ENCODE data around the gene GRIK5.

GRIK5 gene

GRCh38 chr19:42093926-42094325, 23.9 kb upstream of the GRIK5 start:
- DNase-seq (ENCODE audit: low spot score), result no peak

- DNase-seq (ENCODE audit: low spot score), result no peak
Measured at GRCh38 chr19:42093505-42093904, 23.5 kb upstream of the GRIK5 start.

GRCh38 chr19:42092350-42092749, 22.3 kb upstream of the GRIK5 start:
- DNase-seq (ENCODE audit: low spot score), result peak; percentile 44

GRCh38 chr19:42091742-42092141, 21.7 kb upstream of the GRIK5 start:
- DNase-seq (ENCODE audit: low spot score), result peak; percentile 33

GRCh38 chr19:42091300-42091699, 21.3 kb upstream of the GRIK5 start:
- no peak for DNase-seq (ENCODE audit: low spot score)

GRCh38 chr19:42090672-42091071, 20.7 kb upstream of the GRIK5 start:
- DNase-seq (ENCODE audit: low spot score), result no peak

- no peak for DNase-seq (ENCODE audit: low spot score)
Measured at GRCh38 chr19:42089772-42090171, 19.8 kb upstream of the GRIK5 start.

GRCh38 chr19:42089191-42089750, 19.3 kb upstream of the GRIK5 start:
- no peak for DNase-seq (ENCODE audit: low spot score)

GRCh38 chr19:42088471-42089190, 18.6 kb upstream of the GRIK5 start:
- peak; percentile 50 for DNase-seq (ENCODE audit: low spot score)

GRCh38 chr19:42086770-42087550, 17.0 kb upstream of the GRIK5 start:
- no peak for DNase-seq (ENCODE audit: low spot score)

- no peak for DNase-seq (ENCODE audit: low spot score)
Measured at GRCh38 chr19:42086188-42086736, 16.3 kb upstream of the GRIK5 start.

GRCh38 chr19:42083537-42083936, 13.5 kb upstream of the GRIK5 start:
- DNase-seq (ENCODE audit: low spot score), result no peak

GRCh38 chr19:42081584-42082203, 11.7 kb upstream of the GRIK5 start:
- DNase-seq (ENCODE audit: low spot score), result peak; percentile 35

- no peak for DNase-seq (ENCODE audit: low spot score)
Measured at GRCh38 chr19:42080764-42081375, 10.9 kb upstream of the GRIK5 start.

- DNase-seq (ENCODE audit: low spot score), result no peak
Measured at GRCh38 chr19:42079886-42080763, 10.1 kb upstream of the GRIK5 start.

- no peak for DNase-seq (ENCODE audit: low spot score)
Measured at GRCh38 chr19:42079276-42079669, 9.3 kb upstream of the GRIK5 start.

GRCh38 chr19:42078538-42079275, 8.7 kb upstream of the GRIK5 start:
- no peak for DNase-seq (ENCODE audit: low spot score)

GRCh38 chr19:42078058-42078457, 8.1 kb upstream of the GRIK5 start:
- no peak for DNase-seq (ENCODE audit: low spot score)

- DNase-seq (ENCODE audit: low spot score), result no peak
Measured at GRCh38 chr19:42076380-42076944, 6.5 kb upstream of the GRIK5 start.

Data from kidney tubule cell (primary cell).